ENCODE measurements around the gene PHLPP1.

The PHLPP1 gene

GRCh38 chr18:62717169-62717924, 2.0 kb downstream of the PHLPP1 start:
- Histone ChIP-seq H2AFZ (ENCODE audit: low read length) (peak overlapping the region; percentile 44; the same call in 1 of the 2 replicates), H4K20me1 (ENCODE audit: insufficient read depth, low read length) (no peaks in the 10 kb centered on the region), H3K79me2 (ENCODE audit: low read length) (peaks cover 36% of the 10 kb centered on the region), H3K9me2 (replicated peaks; ENCODE audit: insufficient read depth, low read length) (no peaks in the 10 kb centered on the region), H3F3A (ENCODE audit: insufficient read depth, low read length) (peaks cover 11% of the 10 kb centered on the region), H3K4me3 (ENCODE audit: low read length) (peak overlapping the region; percentile 67), H3K4me2 (ENCODE audit: low read depth, low read length) (peak overlapping the region; percentile 71), H3K36me3 (replicated peaks; ENCODE audit: insufficient read depth, low read length) (no peaks in the 10 kb centered on the region), H3K4me1 (ENCODE audit: low read length) (peaks cover 12% of the 10 kb centered on the region), H3K9ac (ENCODE audit: low read length) (peak overlapping the region; percentile 26), H3K9me3 (replicated peaks; ENCODE audit: insufficient read depth, low read length) (no peaks in the 10 kb centered on the region), H3K27ac (ENCODE audit: low read length) (peak overlapping the region; percentile 11; the same call in 1 of the 2 replicates), H3K27me3 (replicated peaks; ENCODE audit: insufficient read depth, low read length) (no peaks in the 10 kb centered on the region)
- TF ChIP-seq CTCF (IDR thresholded peaks at IDR 0.05; ENCODE audit: low read length) (no peak), EZH2 (optimal IDR thresholded peaks at IDR 0.05; ENCODE audit: low read depth, low read length) (no peak), EZH2phosphoT487 (IDR thresholded peaks at IDR 0.05; ENCODE audit: low read length) (no peak)
- peak; percentile 66 for DNase-seq

GRCh38 chr18:62717925-62718800, 2.8 kb downstream of the PHLPP1 start:
- Histone ChIP-seq H4K20me1 (ENCODE audit: insufficient read depth, low read length) (no peaks in the 10 kb centered on the region), H2AFZ (ENCODE audit: low read length) (0 out of 2 replicates have a peak overlapping the region, but pooled peaks have one; percentile 44), H3K9ac (ENCODE audit: low read length) (peak overlapping the region; percentile 26; the same call in 1 of the 2 replicates), H3K79me2 (ENCODE audit: low read length) (peaks cover 44% of the 10 kb centered on the region), H3K4me2 (ENCODE audit: low read depth, low read length) (peak overlapping the region; percentile 71), H3K4me1 (ENCODE audit: low read length) (peaks cover 12% of the 10 kb centered on the region), H3K9me3 (replicated peaks; ENCODE audit: insufficient read depth, low read length) (no peaks in the 10 kb centered on the region), H3K36me3 (replicated peaks; ENCODE audit: insufficient read depth, low read length) (no peaks in the 10 kb centered on the region), H3K9me2 (replicated peaks; ENCODE audit: insufficient read depth, low read length) (no peaks in the 10 kb centered on the region), H3F3A (ENCODE audit: insufficient read depth, low read length) (peaks cover 11% of the 10 kb centered on the region), H3K27ac (ENCODE audit: low read length) (peak overlapping the region; percentile 11; the same call in 1 of the 2 replicates), H3K4me3 (ENCODE audit: low read length) (peak overlapping the region; percentile 67), H3K27me3 (replicated peaks; ENCODE audit: insufficient read depth, low read length) (no peaks in the 10 kb centered on the region)
- TF ChIP-seq EZH2 (optimal IDR thresholded peaks at IDR 0.05; ENCODE audit: low read depth, low read length) (no peak), CTCF (IDR thresholded peaks at IDR 0.05; ENCODE audit: low read length) (no peak), EZH2phosphoT487 (IDR thresholded peaks at IDR 0.05; ENCODE audit: low read length) (no peak)
- DNase-seq: no peak

DNA sequence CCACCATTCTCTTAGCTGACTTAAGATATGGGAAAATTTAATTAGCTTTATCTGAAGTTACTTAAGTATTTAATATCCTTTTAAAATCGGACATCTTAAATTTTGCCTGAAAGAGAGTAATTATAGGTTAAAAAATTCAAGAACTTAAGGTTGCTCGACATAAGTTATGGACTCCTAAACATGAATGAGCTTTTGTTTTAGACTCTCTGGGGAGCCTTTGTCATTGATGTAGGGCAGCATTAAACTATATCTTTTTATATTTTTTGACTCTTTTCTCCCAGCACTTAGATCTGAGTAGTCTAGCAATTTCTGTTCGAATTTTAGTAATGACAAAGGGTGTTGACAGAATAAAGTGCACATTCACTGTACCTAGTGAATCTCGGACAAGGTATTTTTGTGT, 4.7 kb downstream of the PHLPP1 start:
- Histone ChIP-seq H3K79me2 (ENCODE audit: low read length) (peaks cover 51% of the 10 kb centered on the region), H3K27me3 (replicated peaks; ENCODE audit: insufficient read depth, low read length) (no peaks in the 10 kb centered on the region), H3K9me2 (replicated peaks; ENCODE audit: insufficient read depth, low read length) (no peaks in the 10 kb centered on the region), H3K9me3 (replicated peaks; ENCODE audit: insufficient read depth, low read length) (no peaks in the 10 kb centered on the region), H2AFZ (ENCODE audit: low read length) (no peak overlapping the region), H3K4me2 (ENCODE audit: low read depth, low read length) (no peak overlapping the region), H3F3A (ENCODE audit: insufficient read depth, low read length) (peaks cover 11% of the 10 kb centered on the region), H4K20me1 (ENCODE audit: insufficient read depth, low read length) (no peaks in the 10 kb centered on the region), H3K9ac (ENCODE audit: low read length) (no peak overlapping the region), H3K27ac (ENCODE audit: low read length) (no peak overlapping the region), H3K4me1 (ENCODE audit: low read length) (peaks cover 7% of the 10 kb centered on the region; the same call in 1 of the 2 replicates), H3K4me3 (ENCODE audit: low read length) (no peak overlapping the region), H3K36me3 (replicated peaks; ENCODE audit: insufficient read depth, low read length) (no peaks in the 10 kb centered on the region)
- TF ChIP-seq EZH2 (optimal IDR thresholded peaks at IDR 0.05; ENCODE audit: low read depth, low read length): no peak
- TF ChIP-seq CTCF (IDR thresholded peaks at IDR 0.05; ENCODE audit: low read length): no peak
- TF ChIP-seq EZH2phosphoT487 (IDR thresholded peaks at IDR 0.05; ENCODE audit: low read length): no peak
- DNase-seq: no peak
